ENCODE data around the gene CLEC7A.

The CLEC7A gene

GRCh38 chr12:10130042-10130441 is at the start of gene CLEC7A:
TSS of gene CLEC7A (minus strand) at chr12:10130199. CDS start at chr12:10130082, 117 bp downstream.
- no peak within 1 kb of the TSS for H3K4me3 ChIP-seq (ENCODE audit: low read length)
- no peak for DNase-seq (ENCODE audit: low read depth)
- TF ChIP-seq CTCF (conservative IDR thresholded peaks at IDR 0.05; ENCODE audit: low read length): no peak

GRCh38 chr12:10179776-10180181 is 49.8 kb upstream of the CLEC7A start:
- no peak for TF ChIP-seq CTCF (conservative IDR thresholded peaks at IDR 0.05; ENCODE audit: low read length)
- H3K4me3 ChIP-seq (ENCODE audit: low read length): no peak overlapping the region
- no peak for DNase-seq (ENCODE audit: low read depth)

GRCh38 chr12:10178821-10179220 is 48.8 kb upstream of the CLEC7A start, which contains the start of gene TMEM52B:
TSS of gene TMEM52B (plus strand) at chr12:10179032. CDS start at chr12:10179575, 543 bp downstream.
- TF ChIP-seq CTCF (conservative IDR thresholded peaks at IDR 0.05; ENCODE audit: low read length): no peak
- no peak for DNase-seq (ENCODE audit: low read depth)
- no peak within 1 kb of the TSS for H3K4me3 ChIP-seq (ENCODE audit: low read length)

GRCh38 chr12:10175846-10176636 is 46.0 kb upstream of the CLEC7A start:
- no peak overlapping the region for H3K4me3 ChIP-seq (ENCODE audit: low read length)
- no peak for TF ChIP-seq CTCF (conservative IDR thresholded peaks at IDR 0.05; ENCODE audit: low read length)
- no peak for DNase-seq (ENCODE audit: low read depth)

- H3K4me3 ChIP-seq (ENCODE audit: low read length): no peak overlapping the region
- DNase-seq (ENCODE audit: low read depth): no peak
- no peak for TF ChIP-seq CTCF (conservative IDR thresholded peaks at IDR 0.05; ENCODE audit: low read length)
These were observed 45.1 kb upstream of the CLEC7A start for GRCh38 chr12:10174986-10175614.

GRCh38 chr12:10171973-10172728 is 42.2 kb upstream of the CLEC7A start, which contains the start of gene OLR1:
TSS of gene OLR1 (minus strand) at chr12:10172132. CDS start at chr12:10172077, 55 bp downstream.
- TF ChIP-seq CTCF (conservative IDR thresholded peaks at IDR 0.05; ENCODE audit: low read length): no peak
- no peak for DNase-seq (ENCODE audit: low read depth)
- H3K4me3 ChIP-seq (ENCODE audit: low read length): no peak within 1 kb of the TSS

All from AG10803 (cell line).